Stimulated activated CD8-positive, alpha-beta memory T cell treated with anti-CD3 and anti-CD28 coated beads, Interleukin-4, amount 100 ng/mL, for 48 hours (primary cell): Measurements from ENCODE around the gene PGLYRP1.

Experiments
- DNase-seq: peaks from one replicate; pipeline ENCODE4 v3.0.0-alpha.2; 2020

PGLYRP1 gene

DNA sequence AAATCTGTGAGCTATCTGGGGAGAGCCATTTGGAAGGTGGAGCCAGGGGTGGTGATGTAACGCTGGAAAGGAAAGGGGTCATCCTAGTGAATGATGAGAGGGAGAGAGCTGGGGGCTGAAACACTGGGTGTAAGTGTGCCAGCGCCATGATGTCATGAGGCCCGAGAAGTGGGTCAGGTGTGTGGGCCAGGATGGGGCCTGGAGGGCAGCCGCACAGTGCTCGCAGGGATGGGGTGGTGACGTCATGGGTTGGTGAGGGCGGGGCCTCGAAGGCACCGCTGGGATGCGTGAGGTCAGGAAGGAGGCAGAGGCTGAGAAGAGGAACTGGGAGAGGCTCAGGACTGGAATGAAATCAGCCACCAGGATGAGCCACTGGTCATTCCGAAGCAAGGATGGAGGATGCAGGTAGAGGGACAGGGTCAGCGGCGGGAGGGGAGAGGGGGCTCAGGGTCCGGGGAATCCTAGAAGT is 23.2 kb downstream of the PGLYRP1 start:
- DNase-seq: peak; percentile 41

DNA sequence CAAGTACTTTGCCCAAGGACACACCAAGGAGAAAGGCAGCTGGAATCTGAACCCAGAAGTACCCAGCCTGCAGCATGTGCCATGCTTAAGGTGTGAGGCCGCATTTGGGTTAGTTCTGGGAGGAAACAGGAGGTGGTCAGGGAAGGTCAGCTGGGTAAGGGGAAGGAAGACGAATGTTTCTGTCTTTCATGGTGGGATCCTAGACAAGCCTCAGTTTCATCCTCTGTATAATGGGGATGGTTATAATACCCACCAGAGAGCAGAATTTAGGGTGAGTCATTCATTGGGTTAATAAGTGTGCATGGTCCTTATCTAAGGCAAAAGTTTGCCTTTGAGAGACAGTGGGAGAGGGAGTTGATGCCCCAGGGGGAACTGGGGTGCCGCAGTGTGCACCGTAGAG is 24.0 kb downstream of the PGLYRP1 start:
- DNase-seq: no peak

DNA sequence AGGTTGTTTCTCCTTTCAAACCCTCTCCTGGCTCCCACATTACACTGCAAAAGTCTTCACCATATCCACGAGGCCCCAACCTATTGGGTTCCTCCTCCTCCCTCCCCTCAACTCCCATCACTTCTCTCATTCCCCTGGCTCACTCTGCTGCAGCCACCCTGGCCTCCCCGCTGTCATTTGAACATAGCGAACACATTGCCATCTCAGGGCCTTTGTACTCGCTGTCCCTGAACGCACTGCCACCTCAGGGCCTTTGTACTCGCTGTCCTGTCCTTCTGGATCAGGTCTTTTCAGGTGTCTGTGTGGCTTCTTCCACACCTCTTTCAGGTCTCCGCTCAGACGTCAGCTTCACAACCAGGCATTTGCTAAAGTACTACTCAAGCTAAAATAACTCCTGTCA is 25.9 kb downstream of the PGLYRP1 start:
- DNase-seq: no peak

DNA sequence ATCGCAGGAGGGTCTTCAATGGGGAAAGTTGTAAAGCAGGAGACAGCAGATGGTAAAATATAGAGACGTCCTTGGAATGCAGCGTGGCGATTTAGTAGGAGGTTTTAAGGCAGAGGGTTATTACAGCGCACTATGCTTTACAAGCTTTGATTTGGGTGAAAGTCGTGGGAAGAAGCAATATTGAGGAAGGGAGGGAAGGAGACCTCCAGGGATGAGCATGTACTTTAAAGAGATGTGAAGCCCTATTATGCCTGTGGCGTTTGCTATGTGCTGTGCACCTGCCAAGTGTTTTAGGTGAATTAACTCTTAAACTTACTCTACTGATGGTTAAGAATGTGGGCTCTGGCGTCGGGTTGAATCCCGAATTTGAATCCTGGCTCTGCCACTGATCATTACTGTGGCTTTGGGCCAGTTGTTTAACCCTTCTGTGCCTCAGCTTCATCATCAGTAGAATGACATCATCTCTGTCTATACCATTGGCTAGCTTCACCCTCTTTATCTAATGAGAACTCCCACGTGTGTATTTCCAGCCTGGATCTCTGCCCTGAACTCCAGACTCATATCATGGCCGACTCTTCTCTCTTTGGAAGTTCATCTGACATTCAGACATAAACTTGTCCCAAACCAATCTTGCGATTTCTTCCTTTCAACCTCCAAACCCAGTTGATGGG is 27.0 kb downstream of the PGLYRP1 start:
- DNase-seq: no peak

DNA sequence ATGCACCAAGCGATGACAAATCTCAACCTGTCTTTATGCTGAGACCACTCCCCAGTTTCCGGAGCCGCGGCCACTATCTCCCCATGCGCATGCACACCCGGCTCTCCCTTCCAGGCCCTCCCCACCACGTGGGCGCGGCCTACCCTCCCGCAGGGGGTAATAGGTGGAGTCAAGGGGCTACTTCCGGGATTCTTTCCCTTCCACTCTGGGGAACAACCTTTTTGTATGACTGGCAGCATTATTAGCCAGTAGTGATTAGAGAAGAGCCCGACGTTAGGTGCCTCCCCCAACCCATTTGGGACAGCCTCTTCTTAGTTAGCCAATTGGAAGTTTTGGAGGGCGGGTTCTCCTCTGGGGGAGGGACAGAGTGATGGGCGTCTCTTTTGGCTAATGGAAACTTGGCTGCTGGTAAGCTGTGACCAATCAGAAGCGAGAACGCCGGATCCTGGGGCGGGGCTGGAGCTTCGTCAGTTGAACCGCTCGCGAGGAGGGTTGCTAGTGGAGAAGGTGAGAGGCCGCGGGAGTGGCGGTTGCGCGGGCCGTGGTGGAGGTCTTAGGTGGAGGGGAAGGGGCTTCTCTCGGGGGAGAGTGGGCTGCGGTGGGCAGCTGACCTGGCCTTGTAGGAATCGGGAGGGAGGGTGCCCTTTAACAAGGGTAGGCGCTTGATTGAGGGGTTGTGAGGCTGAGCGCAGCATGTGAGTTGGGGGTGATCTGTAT is 27.7 kb downstream of the PGLYRP1 start, which contains the start of gene CCDC61:
CCDC61 (plus strand) TSS at position 470 of the 717 bp plus-strand sequence. CDS start 7,552 bp downstream, outside the sequence.
- DNase-seq: peak; percentile 96

DNA sequence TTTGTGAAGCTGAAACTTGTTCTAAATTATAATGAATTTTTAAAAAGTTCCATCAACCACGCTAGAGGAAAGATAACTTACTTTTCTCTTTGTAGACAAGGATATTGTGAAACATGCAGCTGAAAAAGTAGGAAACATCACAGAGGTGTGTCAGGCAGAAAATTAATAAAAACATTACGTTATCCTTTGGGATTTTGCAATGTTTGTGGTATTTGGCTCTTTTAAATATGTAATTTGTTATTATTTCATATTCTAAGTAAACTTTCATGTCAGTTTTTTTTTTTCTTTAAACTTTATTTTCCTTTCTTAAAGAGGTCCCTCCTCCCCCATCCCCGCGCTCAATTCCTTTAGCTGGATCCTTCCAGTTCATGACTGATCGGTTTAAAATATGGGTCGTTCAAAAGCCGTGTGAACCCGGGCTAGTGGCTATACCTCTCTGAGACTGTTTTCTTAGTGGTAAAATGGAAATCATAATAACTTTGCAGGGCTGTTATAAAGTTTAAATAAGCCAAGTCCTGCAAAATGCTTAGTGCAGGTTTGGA is 28.3 kb downstream of the PGLYRP1 start:
- DNase-seq: no peak

DNA sequence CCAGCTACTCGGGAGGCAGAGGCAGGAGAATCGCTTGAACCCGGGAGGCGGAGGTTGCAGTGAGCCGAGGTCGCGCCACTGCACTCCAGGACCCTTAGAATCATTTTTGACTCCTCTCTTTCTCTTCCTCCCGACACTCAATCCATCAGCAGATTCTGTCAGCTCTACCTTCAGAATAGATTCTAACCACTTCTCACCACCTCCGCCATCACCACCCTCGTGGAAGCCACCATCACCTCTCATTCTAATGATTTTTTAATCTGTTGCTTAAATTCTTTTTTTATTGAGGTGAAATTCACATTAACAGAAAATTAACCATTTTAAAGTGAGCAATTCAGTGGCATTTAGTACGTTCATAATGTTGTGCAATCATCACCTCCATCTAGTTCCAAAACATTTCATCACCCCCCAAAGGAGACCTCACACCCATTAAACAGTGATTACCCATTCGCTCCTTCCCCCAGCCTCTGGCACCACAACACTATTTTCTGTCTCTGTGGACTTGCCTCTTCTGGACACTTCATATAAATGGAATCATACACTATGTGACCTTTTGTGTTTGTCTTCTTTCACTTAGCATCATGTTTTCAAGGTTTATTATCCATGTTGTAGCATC is 32.6 kb downstream of the PGLYRP1 start:
- no peak for DNase-seq

DNA sequence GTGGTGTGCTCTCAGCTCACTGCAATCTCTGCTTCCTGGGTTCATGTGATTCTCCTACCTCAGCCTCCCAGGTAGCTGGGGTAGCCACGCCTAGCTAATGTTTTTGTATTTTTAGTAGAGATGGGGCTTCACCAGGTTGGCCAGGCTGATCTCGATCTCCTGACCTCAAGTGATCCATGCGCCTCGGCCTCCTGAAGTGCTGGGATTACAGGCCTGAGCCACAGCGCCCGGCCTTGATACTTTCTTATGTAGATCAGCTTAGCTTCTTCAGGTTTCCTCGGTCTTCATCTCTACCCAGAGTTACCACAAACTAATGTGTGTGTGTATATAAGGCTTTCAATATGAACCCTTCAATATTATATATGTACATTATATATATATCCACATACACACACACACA is 37.5 kb downstream of the PGLYRP1 start:
- DNase-seq: no peak

DNA sequence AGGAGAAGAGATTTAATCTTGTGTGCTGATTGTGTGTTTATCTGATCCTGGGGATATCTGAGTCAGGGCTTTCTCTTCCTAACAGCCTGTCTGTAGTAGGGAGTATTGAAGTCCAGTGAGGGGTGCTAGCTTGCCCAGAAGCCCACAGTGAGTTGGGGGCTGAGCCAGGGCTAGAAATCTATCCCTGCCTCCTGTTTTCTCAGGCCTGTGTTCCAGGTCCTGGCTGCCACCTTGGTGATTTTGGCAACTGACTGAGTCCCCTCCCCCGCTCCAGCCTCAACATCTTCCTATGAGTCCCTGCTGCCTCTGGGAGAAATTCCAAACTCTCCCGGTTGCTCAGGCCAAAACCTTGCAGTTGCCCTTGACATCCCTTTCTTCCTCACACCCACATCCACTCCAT is 41.5 kb downstream of the PGLYRP1 start:
- DNase-seq: no peak

DNA sequence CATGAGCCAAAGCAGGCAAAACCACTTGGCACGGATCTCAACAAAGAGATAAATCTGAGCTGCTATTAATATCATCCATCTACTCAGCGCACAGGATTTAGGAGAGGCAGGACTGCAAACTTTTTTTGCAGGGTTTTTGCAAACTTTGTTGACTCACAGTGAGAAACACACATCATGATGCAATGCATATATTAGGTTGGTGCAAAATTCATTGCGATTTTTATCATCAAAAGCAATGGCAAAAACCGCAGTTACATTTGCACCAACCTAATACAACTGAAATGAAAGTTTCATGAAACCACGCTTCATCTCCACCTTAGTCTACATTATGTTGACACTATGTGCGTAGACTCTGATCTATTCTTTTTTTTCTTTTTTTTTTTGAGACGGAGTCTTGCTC is 44.7 kb downstream of the PGLYRP1 start:
- no peak for DNase-seq

DNA sequence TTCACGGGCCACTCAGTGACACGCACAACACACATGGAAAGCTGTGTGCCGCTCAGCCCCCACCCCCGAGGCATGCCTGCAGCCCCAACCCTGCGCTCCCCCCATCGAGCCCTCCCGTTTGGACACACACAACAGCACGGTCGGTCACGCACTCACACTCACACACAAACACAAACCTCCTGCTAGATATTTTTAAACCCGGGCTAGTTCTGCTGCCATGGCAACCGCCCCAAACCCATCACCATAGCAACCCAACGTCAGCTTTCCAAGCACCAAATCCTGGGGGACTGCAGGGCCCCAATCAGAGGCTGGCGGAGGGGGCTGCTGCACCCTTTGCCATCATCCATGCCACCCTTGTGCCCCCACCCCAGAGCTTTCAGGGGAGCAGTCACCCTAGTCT is 46.7 kb downstream of the PGLYRP1 start:
- DNase-seq: no peak

DNA sequence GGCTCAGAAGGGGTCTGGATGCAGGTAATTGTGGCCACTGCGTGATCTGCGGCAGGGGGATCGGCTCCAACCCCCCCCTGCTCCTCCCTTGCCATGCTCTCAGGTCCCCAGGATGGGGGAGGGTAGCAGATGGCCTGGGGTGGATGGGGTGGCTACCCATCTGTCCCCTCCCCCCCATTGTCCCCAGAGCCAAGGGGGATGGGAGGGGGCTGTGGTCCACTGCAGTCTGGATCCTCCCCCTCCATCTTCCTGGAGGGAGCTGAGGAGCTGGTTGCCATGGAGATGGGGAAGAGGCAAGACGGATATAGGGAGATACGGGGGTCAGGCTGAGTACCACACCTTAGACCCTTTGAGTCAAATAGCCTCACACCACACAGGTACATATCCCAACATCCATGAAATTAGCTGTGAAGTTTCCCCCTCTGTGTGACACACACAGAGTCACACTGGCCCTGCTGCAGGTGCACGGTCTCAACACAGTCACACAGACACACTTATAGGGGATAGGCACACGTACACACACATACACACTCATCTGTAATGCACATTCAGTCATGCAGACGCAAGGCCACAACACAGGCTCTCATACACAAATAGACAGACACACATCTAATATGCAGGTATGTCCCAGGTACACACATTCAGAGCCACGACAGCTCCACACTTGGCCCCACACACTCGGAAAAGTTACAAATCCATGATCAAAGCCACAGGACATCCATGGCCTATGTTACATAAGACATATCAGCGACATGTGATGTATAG is 47.4 kb downstream of the PGLYRP1 start:
- no peak for DNase-seq

DNA sequence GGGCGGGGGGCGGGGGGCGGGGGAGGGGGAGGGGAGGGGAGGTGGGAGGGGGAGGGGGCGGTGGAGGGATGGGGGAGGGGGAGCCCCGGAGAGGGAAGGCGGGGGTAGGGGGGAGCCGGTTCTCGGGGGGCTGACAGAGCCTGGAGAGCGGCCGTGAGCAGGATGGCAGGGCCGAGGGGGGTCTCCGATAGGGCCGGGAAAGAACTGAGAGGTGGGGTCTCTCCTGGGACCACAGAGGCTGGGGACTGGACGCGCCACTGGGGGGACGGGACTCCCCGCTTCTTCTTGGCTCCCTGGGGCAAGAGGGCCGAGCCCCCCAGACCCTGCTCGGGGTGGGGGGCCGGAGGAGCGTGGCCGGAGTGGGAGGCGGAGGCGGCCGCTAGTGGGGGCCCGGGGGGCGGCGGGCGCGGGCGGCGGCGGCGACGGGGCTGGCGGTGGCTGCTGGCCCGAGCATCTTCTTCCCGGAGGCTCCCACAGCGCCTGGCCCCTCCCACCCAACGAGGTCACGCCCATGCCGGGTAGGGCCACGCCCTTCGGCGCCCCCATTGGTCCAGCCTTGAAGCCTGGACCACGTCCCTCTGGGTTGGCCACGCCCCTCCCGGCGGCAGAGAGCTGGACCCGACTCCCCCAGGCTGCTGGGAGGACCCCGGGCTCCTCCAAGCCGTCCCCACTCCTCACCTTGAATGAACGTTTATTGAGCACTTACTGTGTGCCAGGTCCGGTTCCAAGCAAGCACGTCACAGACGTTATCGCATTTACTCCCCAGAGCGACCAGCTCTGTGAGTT is 49.1 kb downstream of the PGLYRP1 start, which contains the start of gene NOVA2:
NOVA2 (minus strand) TSS at position 313 of the 786 bp plus-strand sequence. CDS start 514 bp downstream, outside the sequence.
- DNase-seq: peak; percentile 79

DNA sequence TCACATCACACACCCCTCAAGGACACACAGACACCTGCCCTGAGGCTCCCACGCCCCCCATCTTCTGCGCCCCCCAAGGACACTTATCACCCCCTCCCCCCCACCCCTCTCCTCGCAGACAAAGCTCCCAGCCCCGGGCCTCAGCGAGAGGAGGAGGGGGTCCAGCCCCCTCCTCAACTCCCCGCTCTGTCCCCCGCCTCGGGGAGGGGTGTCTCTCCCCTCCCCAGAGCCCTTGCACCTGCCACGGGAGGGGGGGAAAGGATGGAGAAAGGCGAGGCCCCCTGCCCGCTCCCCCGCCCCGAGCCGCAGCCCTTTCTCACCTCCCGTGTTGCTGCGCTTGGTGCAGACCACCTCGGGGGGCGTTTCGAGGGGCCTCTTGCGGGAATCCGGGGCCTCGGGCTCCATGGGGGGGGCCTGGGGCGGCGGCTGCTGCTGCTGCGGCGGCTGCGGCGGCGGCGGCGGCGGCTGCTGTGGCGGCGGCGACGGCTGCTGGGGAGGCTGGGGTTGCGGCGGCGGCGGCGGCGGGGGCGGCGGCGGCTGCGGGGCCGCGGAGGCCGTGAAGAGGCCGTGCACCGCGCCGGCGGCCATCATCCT is 49.8 kb downstream of the PGLYRP1 start:
- no peak for DNase-seq

DNA sequence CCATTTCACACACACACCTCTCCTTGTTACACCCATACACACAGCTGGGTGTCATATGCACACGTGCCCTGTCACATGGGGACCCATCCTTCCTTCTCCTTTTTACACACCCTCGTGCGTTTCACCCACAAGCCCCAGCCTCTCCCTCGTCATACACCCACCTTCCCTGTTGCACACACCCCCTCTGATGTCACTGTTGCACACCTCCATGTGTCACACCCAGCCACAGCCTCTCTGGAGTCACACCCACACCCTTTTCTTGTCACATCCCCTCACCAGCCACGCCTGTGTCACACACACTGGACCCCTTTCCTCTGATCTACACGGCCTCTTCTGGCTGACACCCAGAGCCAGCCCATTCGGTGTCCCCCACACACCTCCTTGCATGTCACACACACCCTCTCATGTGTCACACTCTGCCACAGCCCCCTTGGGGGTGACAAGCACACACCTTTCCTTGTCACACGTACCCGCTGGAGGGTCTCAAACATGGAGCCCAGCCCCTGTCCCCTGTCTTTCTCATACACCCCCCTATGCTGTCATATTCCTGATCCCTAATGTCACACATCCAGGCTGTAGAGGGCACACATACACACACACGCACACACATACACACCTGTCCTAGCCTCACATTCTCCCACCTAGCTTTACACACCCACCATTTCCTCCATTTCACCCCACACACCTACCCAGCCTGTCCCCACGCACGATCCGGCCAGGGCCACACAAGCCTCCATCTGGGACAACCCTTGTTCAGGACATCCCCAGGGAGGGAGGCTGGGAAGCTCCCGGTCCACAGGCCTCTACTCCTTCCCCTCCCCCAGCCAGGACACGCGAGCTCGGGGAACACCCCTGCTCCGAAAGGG is 50.5 kb downstream of the PGLYRP1 start:
- DNase-seq: peak; percentile 40

DNA sequence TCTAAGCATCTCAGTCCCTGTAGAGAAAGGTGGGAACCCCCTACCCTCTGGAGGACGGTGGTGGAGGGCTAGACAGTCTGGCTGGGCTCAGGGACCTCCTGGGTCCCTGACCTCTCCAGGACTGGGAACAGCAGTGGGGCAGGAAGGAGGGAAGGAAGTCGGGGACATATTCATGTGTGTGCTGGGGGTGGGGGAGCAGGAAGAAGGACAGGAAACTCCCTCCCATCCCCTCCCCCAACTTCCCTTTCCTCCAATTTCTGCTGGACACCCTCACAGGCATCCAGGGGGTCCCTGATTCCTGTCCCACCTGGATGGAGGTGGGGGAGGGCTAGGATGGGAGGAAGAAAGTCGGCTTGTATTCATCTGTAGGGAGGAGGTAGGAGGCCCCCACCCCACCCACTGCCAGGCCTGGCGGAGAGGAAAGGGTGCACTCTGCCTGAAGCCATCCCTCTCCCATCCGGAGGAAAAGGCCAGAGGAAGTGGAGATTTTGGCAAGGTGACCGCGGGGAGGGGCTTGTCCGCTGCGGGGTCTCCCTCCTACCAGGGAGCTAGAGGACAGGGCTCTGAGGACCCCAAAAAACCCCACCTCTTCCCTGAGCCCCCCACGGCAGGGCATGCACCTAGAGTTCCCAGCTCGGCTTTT is 51.5 kb downstream of the PGLYRP1 start:
- no peak for DNase-seq

DNA sequence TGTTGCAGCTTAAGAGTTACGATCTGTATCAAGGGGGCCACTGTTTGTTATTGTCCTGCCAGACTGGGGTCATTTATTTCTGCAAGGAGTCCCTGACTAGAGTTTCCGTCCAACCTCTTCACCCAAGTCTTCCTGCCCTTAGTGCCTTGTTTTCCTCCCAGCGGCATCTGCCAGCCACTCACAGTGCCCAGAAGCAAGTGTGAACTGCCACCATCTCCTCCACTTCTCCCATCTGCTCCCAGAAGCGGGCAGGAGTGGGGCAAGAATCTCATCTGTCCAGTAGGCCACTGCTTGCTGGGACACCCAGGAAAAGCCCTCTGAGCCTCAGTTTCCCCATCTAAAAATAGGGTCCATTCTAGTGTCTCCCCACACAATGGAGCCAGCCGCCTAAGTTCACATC is 53.2 kb downstream of the PGLYRP1 start:
- no peak for DNase-seq
